K562 (cell line): Measurements from ENCODE around the gene NDUFAF3. TPM values are rescaled to one million over a fixed set of nuclear protein-coding genes. Genes with fewer than 3 reads are reported as not detected.

ENCODE experiments used
- DMBX1 ChIP-seq: fragments of 250-450 bp; sonication (Bioruptor Pico); IDR thresholded peaks from 2 replicates; pipeline ENCODE4 v1.8.0; 2022; ENCODE audit warnings: inconsistent platforms, mild to moderate bottlenecking, moderate library complexity, borderline replicate concordance
- JUNB ChIP-seq: fragments of 450-650 bp; formaldehyde crosslinking; conservative IDR thresholded peaks from 2 replicates; pipeline ENCODE4 v1.4.0; 2020; ENCODE audit warnings: mild to moderate bottlenecking
- POLR2H ChIP-seq: IDR thresholded peaks from 2 replicates; pipeline ENCODE4 v1.6.1; 2016; ENCODE audit warnings: missing genetic modification characterization, low read depth, mild to moderate bottlenecking, control low read depth, missing compliant biosample characterization, moderate library complexity
- PPARD ChIP-seq: fragments of 250-450 bp; sonication (Bioruptor Pico); IDR thresholded peaks from 2 replicates; pipeline ENCODE4 v1.8.0; 2022; ENCODE audit warnings: inconsistent platforms, mild to moderate bottlenecking, moderate library complexity
- SMAD4 ChIP-seq: fragments of 250-450 bp; sonication (Bioruptor Pico); conservative IDR thresholded peaks from 2 replicates; pipeline ENCODE4 v1.8.0; 2021; ENCODE audit warnings: inconsistent platforms, mild to moderate bottlenecking, moderate library complexity
- SMARCC2 ChIP-seq: fragments of 450-650 bp; IDR thresholded peaks from 2 replicates; pipeline ENCODE4 v1.6.1; 2017; ENCODE audit warnings: antibody characterized with exemption, moderate library complexity, mild to moderate bottlenecking, low read depth
- SUPT5H ChIP-seq: fragments of 450-650 bp; IDR thresholded peaks from 2 replicates; pipeline ENCODE4 v1.6.1; 2016
- TEAD2 ChIP-seq: fragments of 450-650 bp; IDR thresholded peaks from 2 replicates; pipeline ENCODE4 v1.6.1; 2016; ENCODE audit warnings: missing genetic modification characterization, control low read depth, missing compliant biosample characterization
- TGIF2 ChIP-seq: sonication (generic); formaldehyde crosslinking; IDR thresholded peaks from 2 replicates; pipeline ENCODE4 v1.8.1; 2022; ENCODE audit warnings: mild to moderate bottlenecking, missing genetic modification reagents, moderate library complexity
- ZC3H11A ChIP-seq: IDR thresholded peaks from 2 replicates; pipeline ENCODE4 v1.6.1; 2012; ENCODE audit warnings: low read depth, low read length, improper control_type of control experiment
- ZNF165 ChIP-seq: fragments of 250-450 bp; sonication (Bioruptor Pico); IDR thresholded peaks from 2 replicates; pipeline ENCODE4 v1.4.0; 2020; ENCODE audit warnings: borderline replicate concordance
- ZNF212 ChIP-seq: fragments of 450-650 bp; formaldehyde crosslinking; IDR thresholded peaks from 2 replicates; pipeline ENCODE4 v1.4.0; 2020; ENCODE audit warnings: mild to moderate bottlenecking
- ZNF76 ChIP-seq: fragments of 250-450 bp; sonication (Bioruptor Pico); IDR thresholded peaks from 2 replicates; pipeline ENCODE4 v1.4.0; 2020; ENCODE audit warnings: mild to moderate bottlenecking, moderate library complexity, borderline replicate concordance
- ZNF778 ChIP-seq: fragments of 450-650 bp; formaldehyde crosslinking; IDR thresholded peaks from 2 replicates; pipeline ENCODE4 v1.4.0; 2020; ENCODE audit warnings: mild to moderate bottlenecking, moderate library complexity
- polyA plus RNA-seq, 8 experiments: library from polyadenylated mRNA; depleted of rRNA in 4 of 8; stranded (reverse) in 5 of 8; unstranded in 3 of 8; fragments of >200 nt; fragmentation: Nextera tagmentation in 2 of 8; fragmentation: Illumina TruSeq in 1 of 8; extraction: Ambion mirVana in 2 of 8; extraction: Trizol in 1 of 8; gene quantifications; 2 replicates each; pipeline versions ENCODE4 v1.2.1 to v1.2.3, GENCODE V29; 2011 to 2014; ENCODE audit warnings: inconsistent platforms in 1 of 8, missing spikeins in 1 of 8
- total RNA-seq, 7 experiments: library from RNA; depleted of rRNA in 6 of 7; stranded (reverse); fragments of >200 nt in 6 of 7; fragmentation: Illumina TruSeq in 2 of 7; extraction: Trizol in 2 of 7; gene quantifications; 2 replicates each; pipeline versions ENCODE4 v1.2.1 to v1.2.3, GENCODE V29; 2011 to 2021; ENCODE audit warnings: low replicate concordance in 1 of 7
- TF ChIP-seq, protein P1 (sequence below): fragments of 450-650 bp; IDR thresholded peaks from 2 replicates; pipeline ENCODE4 v1.6.1; 2016; ENCODE audit warnings: mild to moderate bottlenecking, moderate library complexity
- TF ChIP-seq, protein P2 (sequence below): fragments of 450-650 bp; formaldehyde crosslinking; IDR thresholded peaks from 2 replicates; pipeline ENCODE4 v1.4.0; 2022; ENCODE audit warnings: missing genetic modification characterization

Gene NDUFAF3
- total and polyA plus RNA-seq, 9 of the 15 experiments (the other 6 are each of a cell fraction or from before 2014, with no cell fraction given), result 17.0 to 127 (median 36.3) TPM

- TF ChIP-seq, protein P1, sequence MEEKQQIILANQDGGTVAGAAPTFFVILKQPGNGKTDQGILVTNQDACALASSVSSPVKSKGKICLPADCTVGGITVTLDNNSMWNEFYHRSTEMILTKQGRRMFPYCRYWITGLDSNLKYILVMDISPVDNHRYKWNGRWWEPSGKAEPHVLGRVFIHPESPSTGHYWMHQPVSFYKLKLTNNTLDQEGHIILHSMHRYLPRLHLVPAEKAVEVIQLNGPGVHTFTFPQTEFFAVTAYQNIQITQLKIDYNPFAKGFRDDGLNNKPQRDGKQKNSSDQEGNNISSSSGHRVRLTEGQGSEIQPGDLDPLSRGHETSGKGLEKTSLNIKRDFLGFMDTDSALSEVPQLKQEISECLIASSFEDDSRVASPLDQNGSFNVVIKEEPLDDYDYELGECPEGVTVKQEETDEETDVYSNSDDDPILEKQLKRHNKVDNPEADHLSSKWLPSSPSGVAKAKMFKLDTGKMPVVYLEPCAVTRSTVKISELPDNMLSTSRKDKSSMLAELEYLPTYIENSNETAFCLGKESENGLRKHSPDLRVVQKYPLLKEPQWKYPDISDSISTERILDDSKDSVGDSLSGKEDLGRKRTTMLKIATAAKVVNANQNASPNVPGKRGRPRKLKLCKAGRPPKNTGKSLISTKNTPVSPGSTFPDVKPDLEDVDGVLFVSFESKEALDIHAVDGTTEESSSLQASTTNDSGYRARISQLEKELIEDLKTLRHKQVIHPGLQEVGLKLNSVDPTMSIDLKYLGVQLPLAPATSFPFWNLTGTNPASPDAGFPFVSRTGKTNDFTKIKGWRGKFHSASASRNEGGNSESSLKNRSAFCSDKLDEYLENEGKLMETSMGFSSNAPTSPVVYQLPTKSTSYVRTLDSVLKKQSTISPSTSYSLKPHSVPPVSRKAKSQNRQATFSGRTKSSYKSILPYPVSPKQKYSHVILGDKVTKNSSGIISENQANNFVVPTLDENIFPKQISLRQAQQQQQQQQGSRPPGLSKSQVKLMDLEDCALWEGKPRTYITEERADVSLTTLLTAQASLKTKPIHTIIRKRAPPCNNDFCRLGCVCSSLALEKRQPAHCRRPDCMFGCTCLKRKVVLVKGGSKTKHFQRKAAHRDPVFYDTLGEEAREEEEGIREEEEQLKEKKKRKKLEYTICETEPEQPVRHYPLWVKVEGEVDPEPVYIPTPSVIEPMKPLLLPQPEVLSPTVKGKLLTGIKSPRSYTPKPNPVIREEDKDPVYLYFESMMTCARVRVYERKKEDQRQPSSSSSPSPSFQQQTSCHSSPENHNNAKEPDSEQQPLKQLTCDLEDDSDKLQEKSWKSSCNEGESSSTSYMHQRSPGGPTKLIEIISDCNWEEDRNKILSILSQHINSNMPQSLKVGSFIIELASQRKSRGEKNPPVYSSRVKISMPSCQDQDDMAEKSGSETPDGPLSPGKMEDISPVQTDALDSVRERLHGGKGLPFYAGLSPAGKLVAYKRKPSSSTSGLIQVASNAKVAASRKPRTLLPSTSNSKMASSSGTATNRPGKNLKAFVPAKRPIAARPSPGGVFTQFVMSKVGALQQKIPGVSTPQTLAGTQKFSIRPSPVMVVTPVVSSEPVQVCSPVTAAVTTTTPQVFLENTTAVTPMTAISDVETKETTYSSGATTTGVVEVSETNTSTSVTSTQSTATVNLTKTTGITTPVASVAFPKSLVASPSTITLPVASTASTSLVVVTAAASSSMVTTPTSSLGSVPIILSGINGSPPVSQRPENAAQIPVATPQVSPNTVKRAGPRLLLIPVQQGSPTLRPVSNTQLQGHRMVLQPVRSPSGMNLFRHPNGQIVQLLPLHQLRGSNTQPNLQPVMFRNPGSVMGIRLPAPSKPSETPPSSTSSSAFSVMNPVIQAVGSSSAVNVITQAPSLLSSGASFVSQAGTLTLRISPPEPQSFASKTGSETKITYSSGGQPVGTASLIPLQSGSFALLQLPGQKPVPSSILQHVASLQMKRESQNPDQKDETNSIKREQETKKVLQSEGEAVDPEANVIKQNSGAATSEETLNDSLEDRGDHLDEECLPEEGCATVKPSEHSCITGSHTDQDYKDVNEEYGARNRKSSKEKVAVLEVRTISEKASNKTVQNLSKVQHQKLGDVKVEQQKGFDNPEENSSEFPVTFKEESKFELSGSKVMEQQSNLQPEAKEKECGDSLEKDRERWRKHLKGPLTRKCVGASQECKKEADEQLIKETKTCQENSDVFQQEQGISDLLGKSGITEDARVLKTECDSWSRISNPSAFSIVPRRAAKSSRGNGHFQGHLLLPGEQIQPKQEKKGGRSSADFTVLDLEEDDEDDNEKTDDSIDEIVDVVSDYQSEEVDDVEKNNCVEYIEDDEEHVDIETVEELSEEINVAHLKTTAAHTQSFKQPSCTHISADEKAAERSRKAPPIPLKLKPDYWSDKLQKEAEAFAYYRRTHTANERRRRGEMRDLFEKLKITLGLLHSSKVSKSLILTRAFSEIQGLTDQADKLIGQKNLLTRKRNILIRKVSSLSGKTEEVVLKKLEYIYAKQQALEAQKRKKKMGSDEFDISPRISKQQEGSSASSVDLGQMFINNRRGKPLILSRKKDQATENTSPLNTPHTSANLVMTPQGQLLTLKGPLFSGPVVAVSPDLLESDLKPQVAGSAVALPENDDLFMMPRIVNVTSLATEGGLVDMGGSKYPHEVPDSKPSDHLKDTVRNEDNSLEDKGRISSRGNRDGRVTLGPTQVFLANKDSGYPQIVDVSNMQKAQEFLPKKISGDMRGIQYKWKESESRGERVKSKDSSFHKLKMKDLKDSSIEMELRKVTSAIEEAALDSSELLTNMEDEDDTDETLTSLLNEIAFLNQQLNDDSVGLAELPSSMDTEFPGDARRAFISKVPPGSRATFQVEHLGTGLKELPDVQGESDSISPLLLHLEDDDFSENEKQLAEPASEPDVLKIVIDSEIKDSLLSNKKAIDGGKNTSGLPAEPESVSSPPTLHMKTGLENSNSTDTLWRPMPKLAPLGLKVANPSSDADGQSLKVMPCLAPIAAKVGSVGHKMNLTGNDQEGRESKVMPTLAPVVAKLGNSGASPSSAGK, result no peak
- no peak for TF ChIP-seq PPARD
- TF ChIP-seq TGIF2 (CRISPR knock-in tag), result no peak
- TF ChIP-seq POLR2H (tag), result no peak
- no peak for TF ChIP-seq ZNF76 (CRISPR knock-in tag)
- TF ChIP-seq TEAD2 (tag), result no peak
- TF ChIP-seq ZNF165 (CRISPR knock-in tag), result no peak
- TF ChIP-seq SMARCC2, result no peak
- TF ChIP-seq SMAD4, result peak; percentile 84
- no peak for TF ChIP-seq JUNB (CRISPR knock-in tag)
- TF ChIP-seq SUPT5H, result peak; percentile 41
- TF ChIP-seq, protein P2, sequence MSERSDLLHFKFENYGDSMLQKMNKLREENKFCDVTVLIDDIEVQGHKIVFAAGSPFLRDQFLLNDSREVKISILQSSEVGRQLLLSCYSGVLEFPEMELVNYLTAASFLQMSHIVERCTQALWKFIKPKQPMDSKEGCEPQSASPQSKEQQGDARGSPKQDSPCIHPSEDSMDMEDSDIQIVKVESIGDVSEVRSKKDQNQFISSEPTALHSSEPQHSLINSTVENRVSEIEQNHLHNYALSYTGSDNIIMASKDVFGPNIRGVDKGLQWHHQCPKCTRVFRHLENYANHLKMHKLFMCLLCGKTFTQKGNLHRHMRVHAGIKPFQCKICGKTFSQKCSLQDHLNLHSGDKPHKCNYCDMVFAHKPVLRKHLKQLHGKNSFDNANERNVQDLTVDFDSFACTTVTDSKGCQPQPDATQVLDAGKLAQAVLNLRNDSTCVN (CRISPR knock-in tag), result no peak
- no peak for TF ChIP-seq ZC3H11A
- no peak for TF ChIP-seq ZNF778 (CRISPR knock-in tag)
- TF ChIP-seq DMBX1 (CRISPR knock-in tag), result 0 out of 2 replicates have a peak, but pooled peaks have one; percentile 35
- TF ChIP-seq ZNF212, result no peak
Measured at GRCh38 chr3:49017971-49018706, 3.8 kb upstream of the NDUFAF3 start, which contains the start of gene DALRD3 (continued).
